ENCODE results near the gene LYPD3. TPM values are rescaled to one million over a fixed set of nuclear protein-coding genes. Genes with fewer than 3 reads are reported as not detected.
A peak's percentile ranks its signal among the peaks of the same experiment; 100 is the strongest.

Gene LYPD3
- total and polyA plus RNA-seq, 10 of the 15 experiments (the other 5 are each of a cell fraction or from before 2014, with no cell fraction given), result 0.03 to 0.28 (median 0.12) TPM; not detected in 6

- H3K4me1 ChIP-seq (ENCODE audit: control insufficient read depth, insufficient read depth, low read length), result no peaks in the 10 kb centered on the region
- CTCF ChIA-PET, result interaction anchor here (5.1 kb wide), 1 partner anchor 89 kb away, joined by 65 read pairs; no protein-coding TSS in a partner anchor
- H3K27ac ChIP-seq (ENCODE audit: control insufficient read depth, insufficient read depth), result no peak overlapping the region
- H3K9ac ChIP-seq (ENCODE audit: control insufficient read depth, insufficient read depth, low read length), result no peak overlapping the region
- H3K4me3 ChIP-seq, result no peak overlapping the region
- H3K4me2 ChIP-seq (ENCODE audit: control insufficient read depth, insufficient read depth), result no peak overlapping the region
- H4K20me1 ChIP-seq (ENCODE audit: control insufficient read depth, insufficient read depth), result no peaks in the 10 kb centered on the region
- H2AFZ ChIP-seq (ENCODE audit: control insufficient read depth, low read depth, low read length), result no peak overlapping the region
- FAIRE-seq (no peak), ATAC-seq (no peak), DNase-seq (ENCODE audit: low read depth, low spot score) (no peak)
- H3K9me3 ChIP-seq (replicated peaks; ENCODE audit: control insufficient read depth, insufficient read depth, low read length), result no peaks in the 10 kb centered on the region
- TF ChIP-seq CTCF (IDR thresholded peaks at IDR 0.05 in 2 of 3, conservative IDR thresholded peaks at IDR 0.05 in 1 of 3; ENCODE audit: control insufficient read depth in 2 of 3, extremely low read depth in 1 of 3, insufficient read depth in 1 of 3, low read depth in 3 of 3, low read length in 3 of 3) (peak in 2 of 3 experiments; percentile 1 to 16; a peak in 1 of 6 replicates), CBX3 (IDR thresholded peaks at IDR 0.05; ENCODE audit: borderline replicate concordance, low read depth) (no peak)
- BruUV-seq (replicated peaks), result no TSS peak
- H3K79me2 ChIP-seq (ENCODE audit: control insufficient read depth, insufficient read depth, low read length), result no peaks in the 10 kb centered on the region
- RAD21 ChIA-PET (ENCODE audit: unreplicated experiment), result no interaction called here
- 34% methylated on average over 6 of the region's 6 CpGs for WGBS (ENCODE audit: insufficient coverage, insufficient replicate concordance, low lambda C conversion rate, missing lambda C conversion rate)
- no peaks in the 10 kb centered on the region for H3K27me3 ChIP-seq (replicated peaks in 1 of 2; ENCODE audit: control insufficient read depth in 2 of 2, insufficient read depth in 2 of 2, low read length in 1 of 2)
- no peaks in the 10 kb centered on the region for H3K36me3 ChIP-seq (ENCODE audit: control insufficient read depth in 2 of 2, insufficient read depth in 2 of 2, low read length in 1 of 2)
- in situ Hi-C loops (cut with MboI), result no loop called here
- POLR2A ChIA-PET, result no interaction called here
- intact Hi-C loops (cut with micrococcal nuclease; ENCODE audit: unreplicated experiment), result no loop called here
- SMC1A ChIA-PET (ENCODE audit: uncharacterized antibody, unreplicated experiment), result interaction anchor here (1.4 kb wide), 1 partner anchor 17 kb away, joined by 3 read pairs; no protein-coding TSS in a partner anchor
These were observed 35.2 kb downstream of the LYPD3 start for GRCh38 chr19:43430142-43430710.

DNA sequence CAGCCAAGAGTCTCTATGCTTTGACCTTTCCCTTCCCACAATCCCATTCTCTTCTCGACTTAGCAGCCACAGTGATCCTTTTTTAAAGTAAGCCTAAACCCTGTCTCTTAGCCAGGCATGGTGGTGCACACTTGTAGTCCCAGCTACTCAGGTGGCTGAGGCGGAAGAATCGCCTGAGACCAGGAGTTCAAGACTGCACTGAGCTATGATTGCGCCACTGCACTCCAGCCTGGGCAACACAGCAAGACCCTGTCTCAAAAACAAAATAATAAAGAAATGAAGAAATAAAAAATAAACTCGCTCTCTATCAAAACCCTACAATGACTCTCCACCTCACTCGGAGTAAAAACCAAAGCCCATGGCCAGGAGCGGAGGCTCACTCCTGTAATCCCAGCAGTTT is 36.0 kb downstream of the LYPD3 start:
- WGBS (ENCODE audit: insufficient coverage, insufficient replicate concordance, low lambda C conversion rate, missing lambda C conversion rate), result 60% methylated on average over 7 of the region's 7 CpGs
- no peaks in the 10 kb centered on the region for H3K79me2 ChIP-seq (ENCODE audit: control insufficient read depth, insufficient read depth, low read length)
- no peak overlapping the region for H3K9ac ChIP-seq (ENCODE audit: control insufficient read depth, insufficient read depth, low read length)
- H3K9me3 ChIP-seq (replicated peaks; ENCODE audit: control insufficient read depth, insufficient read depth, low read length), result no peaks in the 10 kb centered on the region
- in situ Hi-C loops (cut with MboI) (no loop called here), intact Hi-C loops (cut with micrococcal nuclease; ENCODE audit: unreplicated experiment) (no loop called here)
- no TSS peak for BruUV-seq (replicated peaks)
- ChIA-PET SMC1A (ENCODE audit: uncharacterized antibody, unreplicated experiment) (interaction anchor here (1.2 to 1.4 kb wide), 2 partner anchors 18 to 90 kb away, joined by 3 read pairs; no protein-coding TSS in a partner anchor), POLR2A (no interaction called here), RAD21 (ENCODE audit: unreplicated experiment) (no interaction called here), CTCF (interaction anchor here (0.5 to 5.1 kb wide), 3 partner anchors 91 to 189 kb away, joined by 3 to 23 read pairs (median 3); no protein-coding TSS in a partner anchor)
- H3K36me3 ChIP-seq (ENCODE audit: control insufficient read depth in 2 of 2, insufficient read depth in 2 of 2, low read length in 1 of 2), result no peaks in the 10 kb centered on the region
- H3K27ac ChIP-seq (ENCODE audit: control insufficient read depth, insufficient read depth), result no peak overlapping the region
- H2AFZ ChIP-seq (ENCODE audit: control insufficient read depth, low read depth, low read length), result no peak overlapping the region
- DNase-seq (ENCODE audit: low read depth, low spot score) (no peak), FAIRE-seq (no peak), ATAC-seq (no peak)
- H4K20me1 ChIP-seq (ENCODE audit: control insufficient read depth, insufficient read depth), result no peaks in the 10 kb centered on the region
- no peaks in the 10 kb centered on the region for H3K4me1 ChIP-seq (ENCODE audit: control insufficient read depth, insufficient read depth, low read length)
- no peak overlapping the region for H3K4me3 ChIP-seq
- H3K27me3 ChIP-seq (replicated peaks in 1 of 2; ENCODE audit: control insufficient read depth in 2 of 2, insufficient read depth in 2 of 2, low read length in 1 of 2), result no peaks in the 10 kb centered on the region
- no peak for TF ChIP-seq IRF5 (IDR thresholded peaks at IDR 0.05; ENCODE audit: borderline replicate concordance)
- no peak for TF ChIP-seq SP1 (IDR thresholded peaks at IDR 0.05; ENCODE audit: low read depth, low read length)
- TF ChIP-seq ESRRA (IDR thresholded peaks at IDR 0.05; ENCODE audit: low read length), result no peak
- TF ChIP-seq ZNF207 (IDR thresholded peaks at IDR 0.05; ENCODE audit: borderline replicate concordance), result no peak
- TF ChIP-seq SUPT20H (IDR thresholded peaks at IDR 0.05; ENCODE audit: borderline replicate concordance, control insufficient read depth, low read depth, low read length), result no peak
- TF ChIP-seq WRNIP1 (IDR thresholded peaks at IDR 0.05; ENCODE audit: borderline replicate concordance, low read depth, low read length), result no peak
- no peak for TF ChIP-seq PAX5 (IDR thresholded peaks at IDR 0.05; ENCODE audit: borderline replicate concordance, low read depth, low read length)
- no peak for TF ChIP-seq RELA (IDR thresholded peaks at IDR 0.05; ENCODE audit: borderline replicate concordance, partially characterized antibody)
- H3K4me2 ChIP-seq (ENCODE audit: control insufficient read depth, insufficient read depth), result no peak overlapping the region

Measured in GM12878 (cell line).